ENCODE results near the gene CRYAA.

Gene CRYAA

DNA sequence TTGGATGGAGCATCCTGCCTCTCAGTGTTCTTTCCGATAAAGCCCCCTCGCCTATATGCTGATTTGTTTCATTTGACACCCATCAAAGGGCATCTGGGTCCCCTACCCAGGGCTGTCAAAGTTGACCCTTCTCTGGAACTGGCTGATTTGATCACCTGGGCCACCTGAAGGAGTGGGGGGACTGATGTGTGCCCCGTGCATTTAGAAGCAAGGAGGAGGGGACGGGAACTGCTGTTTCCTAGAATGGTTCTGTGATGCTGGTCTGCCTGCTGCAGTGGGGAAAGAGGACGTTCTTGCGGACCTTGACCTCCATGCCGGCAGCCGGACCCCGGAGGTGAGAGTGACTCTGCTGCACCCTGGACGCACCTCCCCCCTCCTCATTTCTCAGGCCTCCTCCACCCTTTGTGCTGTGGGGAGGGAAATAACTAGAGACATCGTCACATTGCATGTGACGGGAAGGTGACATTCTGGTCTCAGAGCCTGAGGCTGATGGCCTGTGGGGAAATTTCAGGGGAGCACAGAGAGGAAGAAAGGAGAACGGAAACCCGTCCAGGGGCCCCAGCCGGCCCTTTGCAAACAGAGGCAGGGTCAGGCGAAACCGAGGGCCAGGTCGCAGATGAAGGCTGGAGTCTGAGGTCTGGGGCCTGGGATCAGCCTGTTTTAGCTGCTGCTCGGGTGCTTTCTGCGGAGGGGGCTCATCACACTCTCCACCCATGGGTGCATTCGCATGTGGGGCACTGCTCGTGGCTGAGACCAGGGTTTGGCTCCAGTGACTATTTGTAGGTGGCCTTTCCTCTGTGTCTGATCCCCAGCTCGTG, 25.7 kb downstream of the CRYAA start:
- TF ChIP-seq, protein P1, sequence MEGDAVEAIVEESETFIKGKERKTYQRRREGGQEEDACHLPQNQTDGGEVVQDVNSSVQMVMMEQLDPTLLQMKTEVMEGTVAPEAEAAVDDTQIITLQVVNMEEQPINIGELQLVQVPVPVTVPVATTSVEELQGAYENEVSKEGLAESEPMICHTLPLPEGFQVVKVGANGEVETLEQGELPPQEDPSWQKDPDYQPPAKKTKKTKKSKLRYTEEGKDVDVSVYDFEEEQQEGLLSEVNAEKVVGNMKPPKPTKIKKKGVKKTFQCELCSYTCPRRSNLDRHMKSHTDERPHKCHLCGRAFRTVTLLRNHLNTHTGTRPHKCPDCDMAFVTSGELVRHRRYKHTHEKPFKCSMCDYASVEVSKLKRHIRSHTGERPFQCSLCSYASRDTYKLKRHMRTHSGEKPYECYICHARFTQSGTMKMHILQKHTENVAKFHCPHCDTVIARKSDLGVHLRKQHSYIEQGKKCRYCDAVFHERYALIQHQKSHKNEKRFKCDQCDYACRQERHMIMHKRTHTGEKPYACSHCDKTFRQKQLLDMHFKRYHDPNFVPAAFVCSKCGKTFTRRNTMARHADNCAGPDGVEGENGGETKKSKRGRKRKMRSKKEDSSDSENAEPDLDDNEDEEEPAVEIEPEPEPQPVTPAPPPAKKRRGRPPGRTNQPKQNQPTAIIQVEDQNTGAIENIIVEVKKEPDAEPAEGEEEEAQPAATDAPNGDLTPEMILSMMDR (conservative IDR thresholded peaks at IDR 0.05), result no peak
- H3K27ac ChIP-seq, result no peak overlapping the region

DNA sequence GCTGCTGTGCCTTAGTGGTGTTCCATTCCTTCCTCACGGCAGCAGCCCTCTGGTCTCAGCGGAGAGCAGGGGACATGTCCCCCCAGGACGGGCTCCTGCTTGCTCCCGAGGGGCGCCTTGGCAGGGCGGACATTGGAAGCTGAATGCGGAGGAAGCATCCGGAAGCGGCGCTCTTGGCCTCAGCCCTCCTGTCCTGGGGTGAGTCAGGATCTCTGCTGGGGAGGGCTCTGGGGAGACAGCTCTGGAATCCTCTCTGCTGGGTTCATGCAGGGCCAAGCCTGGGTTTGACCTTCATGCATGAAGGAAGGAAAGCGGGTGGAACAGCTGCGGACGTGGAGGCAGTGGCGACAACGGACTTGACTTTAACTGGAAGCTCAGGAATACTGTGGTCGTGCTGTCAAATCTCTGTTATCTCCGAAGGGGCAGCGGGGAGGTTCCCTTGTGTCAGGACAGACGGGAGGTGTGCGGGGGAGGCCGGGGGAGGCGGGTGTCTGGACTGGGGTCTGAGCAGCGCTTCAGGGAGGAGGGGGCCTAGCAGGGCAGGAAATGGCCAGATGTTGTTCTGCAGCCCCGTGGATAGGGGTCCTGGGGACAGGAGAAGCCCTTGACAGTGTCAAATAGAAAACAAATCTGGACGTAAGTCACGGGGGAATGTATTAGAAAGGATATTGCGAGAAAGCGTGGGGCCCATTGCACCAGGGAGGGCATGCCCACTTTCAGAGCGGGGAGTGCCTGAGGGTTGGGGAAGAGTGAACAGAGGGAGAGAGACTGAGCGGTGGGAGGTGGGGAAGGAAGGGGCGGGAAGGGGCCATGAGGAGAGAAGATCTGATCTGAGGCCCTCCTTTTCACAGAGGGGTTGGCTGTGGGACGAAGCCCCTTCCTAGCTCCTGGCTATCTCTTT, 26.6 kb downstream of the CRYAA start:
- TF ChIP-seq, protein P1 (conservative IDR thresholded peaks at IDR 0.05), result no peak
- no peak overlapping the region for H3K27ac ChIP-seq

DNA sequence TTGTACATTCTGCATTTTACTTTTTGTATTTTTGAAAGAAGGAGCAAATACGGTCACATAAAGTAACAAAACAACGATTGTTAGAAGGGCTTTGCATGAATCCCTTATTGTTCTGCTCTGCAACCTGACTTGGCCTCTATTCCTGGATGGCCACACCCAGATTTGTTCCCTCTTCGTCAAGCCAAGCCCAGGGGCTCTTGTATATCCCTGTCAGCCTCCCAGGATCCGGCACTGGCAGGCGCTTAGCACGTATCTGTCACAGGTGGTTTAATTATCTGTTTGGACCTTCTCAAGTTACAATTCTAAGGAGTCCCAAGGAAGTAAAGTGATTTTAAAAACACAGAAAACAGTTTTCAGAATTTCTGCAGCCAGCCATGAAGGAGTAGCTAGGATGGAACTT, 28.0 kb downstream of the CRYAA start:
- peak overlapping the region; percentile 33 for H3K27ac ChIP-seq
- TF ChIP-seq, protein P1 (conservative IDR thresholded peaks at IDR 0.05), result no peak

DNA sequence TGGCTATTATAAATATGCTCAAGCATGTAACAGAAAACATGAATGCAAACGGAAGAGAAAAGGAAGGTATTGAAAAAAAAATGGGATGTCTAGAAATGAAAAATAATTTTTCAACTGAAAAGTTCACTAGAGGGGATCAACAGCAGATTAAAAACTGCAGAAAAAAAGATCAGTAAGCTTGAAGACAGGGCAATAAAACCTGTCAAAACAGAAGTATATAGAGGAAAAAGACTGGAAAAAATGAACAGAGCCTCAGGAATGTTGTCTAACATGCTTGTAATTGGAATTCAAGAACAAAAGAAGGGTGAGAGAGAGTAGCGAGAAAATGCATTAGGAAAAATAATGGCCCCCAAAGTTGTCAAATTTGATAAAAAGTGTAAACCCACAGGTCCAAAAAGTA, 29.6 kb downstream of the CRYAA start:
- TF ChIP-seq, protein P1 (conservative IDR thresholded peaks at IDR 0.05), result no peak

DNA sequence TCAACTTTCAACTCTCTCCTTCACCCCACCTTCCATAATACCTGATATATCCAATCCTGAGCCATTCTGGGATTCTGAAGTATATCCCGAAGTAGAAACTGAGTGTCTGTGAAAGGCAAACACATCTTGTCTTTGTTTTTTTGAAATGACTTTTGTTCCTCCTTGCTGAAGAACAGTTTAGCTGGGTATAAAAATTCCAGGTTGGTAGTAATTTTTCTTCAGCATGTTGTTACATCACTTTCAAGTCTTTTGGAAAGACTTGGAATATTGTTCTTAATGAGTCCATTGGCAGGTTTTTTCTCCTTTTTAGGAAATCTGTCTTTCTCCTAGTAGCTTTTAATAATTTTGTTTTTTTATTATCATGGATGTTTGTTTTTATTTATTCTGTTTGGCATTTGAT, 32.7 kb downstream of the CRYAA start:
- TF ChIP-seq, protein P1 (conservative IDR thresholded peaks at IDR 0.05), result no peak
- no peak overlapping the region for H3K27ac ChIP-seq

More for the DNA sequence above, 29.6 kb downstream of the CRYAA start:
- no peak overlapping the region for H3K27ac ChIP-seq

DNA sequence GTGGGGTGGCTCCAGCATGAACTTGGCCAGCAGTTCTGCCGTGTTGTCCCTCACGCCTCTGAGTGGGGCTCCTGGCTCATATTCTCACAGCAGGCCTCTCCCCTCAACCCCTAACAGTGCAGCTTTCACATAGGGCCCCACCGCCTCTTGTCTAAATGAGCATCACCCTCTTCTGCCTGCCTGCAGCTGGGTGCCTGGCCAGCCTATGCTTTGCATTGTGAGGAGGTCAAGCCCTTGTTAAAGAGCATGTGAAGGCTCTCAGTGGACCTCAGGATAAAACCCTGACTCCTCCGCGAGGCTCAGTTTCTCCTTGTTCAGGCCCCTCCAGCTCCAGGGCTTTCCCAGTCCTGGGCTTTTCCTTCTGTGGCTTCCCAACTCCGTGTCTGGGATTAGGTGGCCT, 34.8 kb downstream of the CRYAA start:
- TF ChIP-seq, protein P1 (conservative IDR thresholded peaks at IDR 0.05), result no peak
- H3K27ac ChIP-seq, result no peak overlapping the region

DNA sequence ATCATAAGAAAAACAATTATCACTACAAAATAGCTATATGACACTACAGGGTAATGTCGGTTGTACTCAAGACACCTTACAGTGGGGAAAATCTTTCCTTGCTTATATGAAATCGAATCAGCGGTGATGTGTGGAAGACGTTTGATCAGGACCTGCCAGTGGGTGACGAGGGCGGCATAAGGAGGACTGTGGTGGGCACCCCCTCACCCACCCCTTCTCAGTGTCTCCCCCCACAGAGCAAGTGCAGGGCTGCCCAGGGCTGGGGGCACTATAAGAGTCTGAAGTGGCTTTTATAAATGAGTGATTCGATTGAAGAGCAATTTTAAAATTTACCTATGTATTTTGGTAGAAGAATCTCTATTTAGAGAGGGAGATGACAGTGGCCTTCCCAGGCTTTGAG, 35.8 kb downstream of the CRYAA start:
- H3K27ac ChIP-seq, result no peak overlapping the region
- TF ChIP-seq, protein P1 (conservative IDR thresholded peaks at IDR 0.05), result no peak

All from VCaP (cell line).